ENCODE data around the gene LITAFD.
"Not testable (repeated sequence)": the region's sequence is repeated elsewhere in the genome, so short reads cannot be mapped to it uniquely, and the experiment has no call there.

Gene LITAFD

DNA sequence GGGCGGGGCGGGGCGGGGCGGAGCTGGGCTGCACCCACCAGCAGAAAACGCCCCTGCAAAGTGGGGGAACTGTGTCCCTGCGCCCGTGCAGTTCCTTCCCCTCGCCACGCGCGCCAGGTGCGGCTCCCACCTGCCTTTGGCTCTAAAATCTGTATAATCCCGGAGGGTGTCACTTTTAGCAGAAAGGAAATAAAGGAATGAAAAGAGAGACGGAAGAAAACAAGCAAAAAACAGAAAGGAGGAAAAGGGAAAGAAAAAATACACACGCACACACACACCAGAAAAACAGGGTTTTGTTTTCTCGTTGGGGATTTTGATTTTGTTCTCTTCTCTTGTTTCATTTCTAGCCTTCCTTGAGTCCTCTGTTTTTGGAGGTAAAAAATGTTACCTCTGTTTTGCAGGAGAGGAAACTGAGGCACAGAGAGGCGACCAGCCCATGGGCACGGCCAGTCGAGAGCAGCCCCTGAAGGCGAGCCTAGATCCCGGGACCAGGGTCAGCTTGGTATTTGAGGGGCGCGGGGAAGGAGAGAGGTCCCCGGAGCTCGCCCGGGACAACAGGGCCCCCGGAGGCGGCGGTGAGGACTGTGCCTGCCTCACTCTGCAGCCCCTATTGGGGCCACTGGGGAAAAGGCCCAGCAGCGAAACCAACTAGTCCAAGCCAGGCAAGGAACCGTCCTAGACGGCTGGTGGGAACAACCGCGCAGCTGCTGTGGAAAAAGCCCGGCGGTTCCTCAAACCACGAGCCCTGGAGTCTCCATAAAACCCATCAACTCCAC is 12.8 kb upstream of the LITAFD start:
- Histone ChIP-seq H3K4me3 (ENCODE audit: severe bottlenecking) (peak overlapping the region; percentile 94), H3K36me3 (ENCODE audit: low read depth) (peaks cover 17% of the 10 kb centered on the region), H3K27me3 (ENCODE audit: insufficient read depth, poor library complexity, severe bottlenecking) (no peaks in the 10 kb centered on the region), H3K9me3 (ENCODE audit: severe bottlenecking) (no peaks in the 10 kb centered on the region), H3K4me1 (ENCODE audit: insufficient read depth, poor library complexity, severe bottlenecking) (peaks cover 24% of the 10 kb centered on the region), H3K27ac (ENCODE audit: poor library complexity, severe bottlenecking) (peak overlapping the region; percentile 77)
- ATAC-seq (ENCODE audit: low read depth) = no peak
- TF ChIP-seq, protein P1, sequence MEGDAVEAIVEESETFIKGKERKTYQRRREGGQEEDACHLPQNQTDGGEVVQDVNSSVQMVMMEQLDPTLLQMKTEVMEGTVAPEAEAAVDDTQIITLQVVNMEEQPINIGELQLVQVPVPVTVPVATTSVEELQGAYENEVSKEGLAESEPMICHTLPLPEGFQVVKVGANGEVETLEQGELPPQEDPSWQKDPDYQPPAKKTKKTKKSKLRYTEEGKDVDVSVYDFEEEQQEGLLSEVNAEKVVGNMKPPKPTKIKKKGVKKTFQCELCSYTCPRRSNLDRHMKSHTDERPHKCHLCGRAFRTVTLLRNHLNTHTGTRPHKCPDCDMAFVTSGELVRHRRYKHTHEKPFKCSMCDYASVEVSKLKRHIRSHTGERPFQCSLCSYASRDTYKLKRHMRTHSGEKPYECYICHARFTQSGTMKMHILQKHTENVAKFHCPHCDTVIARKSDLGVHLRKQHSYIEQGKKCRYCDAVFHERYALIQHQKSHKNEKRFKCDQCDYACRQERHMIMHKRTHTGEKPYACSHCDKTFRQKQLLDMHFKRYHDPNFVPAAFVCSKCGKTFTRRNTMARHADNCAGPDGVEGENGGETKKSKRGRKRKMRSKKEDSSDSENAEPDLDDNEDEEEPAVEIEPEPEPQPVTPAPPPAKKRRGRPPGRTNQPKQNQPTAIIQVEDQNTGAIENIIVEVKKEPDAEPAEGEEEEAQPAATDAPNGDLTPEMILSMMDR (IDR thresholded peaks at IDR 0.05; ENCODE audit: poor library complexity, severe bottlenecking) = no peak
- DNase-seq (ENCODE audit: low spot score) = no peak

- H3K9me3 ChIP-seq (ENCODE audit: severe bottlenecking); DNase-seq (ENCODE audit: low spot score); ATAC-seq (ENCODE audit: low read depth); H3K4me3 ChIP-seq (ENCODE audit: severe bottlenecking); H3K27me3 ChIP-seq (ENCODE audit: insufficient read depth, poor library complexity, severe bottlenecking): not testable (repeated sequence)
- Histone ChIP-seq H3K36me3 (ENCODE audit: low read depth) (peaks cover 14% of the 10 kb centered on the region), H3K4me1 (ENCODE audit: insufficient read depth, poor library complexity, severe bottlenecking) (peaks cover 21% of the 10 kb centered on the region), H3K27ac (ENCODE audit: poor library complexity, severe bottlenecking) (peak overlapping the region; percentile 77)
These were observed 12.2 kb upstream of the LITAFD start for GRCh38 chr16:8869988-8870241.

GRCh38 chr16:8872071-8872470 is 10.1 kb upstream of the LITAFD start:
- Histone ChIP-seq H3K4me1 (ENCODE audit: insufficient read depth, poor library complexity, severe bottlenecking) (peaks cover 11% of the 10 kb centered on the region), H3K27ac (ENCODE audit: poor library complexity, severe bottlenecking) (peak overlapping the region; percentile 77), H3K27me3 (ENCODE audit: insufficient read depth, poor library complexity, severe bottlenecking) (no peaks in the 10 kb centered on the region), H3K36me3 (ENCODE audit: low read depth) (no peaks in the 10 kb centered on the region), H3K4me3 (ENCODE audit: severe bottlenecking) (no peak overlapping the region), H3K9me3 (ENCODE audit: severe bottlenecking) (no peaks in the 10 kb centered on the region)
- no peak for ATAC-seq (ENCODE audit: low read depth)
- DNase-seq (ENCODE audit: low spot score) = no peak
- TF ChIP-seq, protein P1 (IDR thresholded peaks at IDR 0.05; ENCODE audit: poor library complexity, severe bottlenecking) = no peak

- Histone ChIP-seq H3K4me3 (ENCODE audit: severe bottlenecking) (no peak overlapping the region), H3K9me3 (ENCODE audit: severe bottlenecking) (no peaks in the 10 kb centered on the region), H3K36me3 (ENCODE audit: low read depth) (no peaks in the 10 kb centered on the region), H3K27ac (ENCODE audit: poor library complexity, severe bottlenecking) (no peak overlapping the region), H3K4me1 (ENCODE audit: insufficient read depth, poor library complexity, severe bottlenecking) (peaks cover 15% of the 10 kb centered on the region), H3K27me3 (ENCODE audit: insufficient read depth, poor library complexity, severe bottlenecking) (no peaks in the 10 kb centered on the region)
- ATAC-seq (ENCODE audit: low read depth) (no peak), DNase-seq (ENCODE audit: low spot score) (no peak)
- TF ChIP-seq, protein P1 (IDR thresholded peaks at IDR 0.05; ENCODE audit: poor library complexity, severe bottlenecking) = peak; percentile 41
These were observed 8.9 kb upstream of the LITAFD start for GRCh38 chr16:8872967-8873865.

DNA sequence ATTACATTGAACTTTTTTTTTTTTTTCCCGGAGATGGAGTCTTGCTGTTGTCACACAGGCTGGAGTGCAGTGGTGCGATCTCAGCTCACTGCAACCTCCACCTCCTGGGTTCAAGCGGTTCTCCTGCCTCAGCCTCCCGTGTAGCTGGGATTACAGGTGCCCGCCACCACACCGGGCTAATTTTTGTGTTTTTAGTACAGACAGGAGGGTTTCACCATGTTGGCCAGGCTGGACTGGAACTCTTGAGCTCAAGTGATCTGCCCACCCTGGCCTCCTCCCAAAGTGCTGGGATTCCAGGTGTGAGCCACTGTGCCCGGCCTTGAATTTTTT is 8.3 kb upstream of the LITAFD start:
- ATAC-seq (ENCODE audit: low read depth); H3K27me3 ChIP-seq (ENCODE audit: insufficient read depth, poor library complexity, severe bottlenecking); H3K36me3 ChIP-seq (ENCODE audit: low read depth); DNase-seq (ENCODE audit: low spot score); H3K4me3 ChIP-seq (ENCODE audit: severe bottlenecking); H3K9me3 ChIP-seq (ENCODE audit: severe bottlenecking): not testable (repeated sequence)
- Histone ChIP-seq H3K27ac (ENCODE audit: poor library complexity, severe bottlenecking) (peak overlapping the region; percentile 6), H3K4me1 (ENCODE audit: insufficient read depth, poor library complexity, severe bottlenecking) (peaks cover 21% of the 10 kb centered on the region)
- TF ChIP-seq, protein P1 (IDR thresholded peaks at IDR 0.05; ENCODE audit: poor library complexity, severe bottlenecking) = peak; percentile 15
